ENCODE data around the gene ZFPM1. TPM values are rescaled to one million over a fixed set of nuclear protein-coding genes. Genes with fewer than 3 reads are reported as not detected.

The ZFPM1 gene
- polyA plus RNA-seq, 2 donors, result 0.98 to 2.6 TPM

DNA sequence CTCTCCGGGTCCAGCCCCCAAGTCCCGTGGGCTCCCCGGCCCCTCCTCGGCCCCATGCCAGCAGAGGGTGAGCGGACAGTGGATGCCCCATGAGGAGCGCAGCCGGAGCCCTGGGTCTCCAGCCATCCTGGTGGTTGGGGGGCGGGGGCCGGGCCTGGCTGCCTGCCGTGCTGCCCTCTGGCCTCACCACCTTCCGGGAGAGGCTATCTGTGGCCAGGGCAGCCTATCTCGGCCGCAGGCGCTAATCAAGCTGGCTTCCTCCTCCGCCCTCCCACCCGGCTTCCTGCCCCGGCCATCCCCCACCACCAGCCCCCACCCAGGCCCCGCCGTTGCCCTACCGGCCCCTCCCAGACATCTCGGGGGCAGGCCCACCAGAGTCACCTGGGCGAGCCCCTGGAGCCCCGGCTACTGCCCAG is 46.8 kb downstream of the ZFPM1 start:
- H3K27ac ChIP-seq (ENCODE audit: low read depth in 2 of 2, low read length in 1 of 2), result no peak overlapping the region
- H3K4me3 ChIP-seq (ENCODE audit: low read depth in 1 of 2, low read length in 2 of 2), result no peak overlapping the region
- H3K36me3 ChIP-seq (ENCODE audit: control insufficient read depth in 2 of 2, insufficient read depth in 2 of 2, low read length in 1 of 2), result no peaks in the 10 kb centered on the region
- WGBS, 2 donors, result 33 to 68% methylated on average over 10 to 23 of the region's 23 CpGs
- peaks cover 0 to 3% of the 10 kb centered on the region in 2 donors for H3K9me3 ChIP-seq (ENCODE audit: control insufficient read depth in 2 of 2, insufficient read depth in 1 of 2, low read depth in 1 of 2, low read length in 1 of 2)
- no peaks in the 10 kb centered on the region for H3K27me3 ChIP-seq (ENCODE audit: control insufficient read depth in 1 of 2, insufficient read depth in 2 of 2, low read length in 2 of 2)
- H3K4me1 ChIP-seq (ENCODE audit: control insufficient read depth in 2 of 2, insufficient read depth in 2 of 2, low read length in 1 of 2), result no peaks in the 10 kb centered on the region

DNA sequence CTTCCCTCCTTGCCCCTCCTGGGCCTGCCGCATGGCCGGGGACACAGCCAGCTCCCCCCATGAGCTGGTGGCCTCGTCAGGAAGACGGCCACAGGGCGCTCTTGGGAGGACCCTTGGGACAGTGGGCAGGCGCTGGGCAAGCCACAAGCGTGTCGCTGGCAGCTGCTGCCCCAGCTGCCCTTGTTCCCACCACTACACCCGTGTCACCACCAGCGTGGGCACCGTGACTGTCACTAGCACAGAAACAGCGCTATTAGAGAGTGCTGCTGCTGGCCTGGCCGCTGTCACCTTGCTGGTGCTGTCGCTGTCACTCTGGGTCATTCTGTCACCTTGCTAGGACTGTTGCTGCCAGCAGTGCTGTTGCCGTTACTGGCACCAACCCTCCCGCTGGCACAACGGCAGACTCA is 47.2 kb downstream of the ZFPM1 start:
- 58 to 79% methylated on average over 17 of the region's 17 CpGs for WGBS, 2 donors
- peaks cover 0 to 2% of the 10 kb centered on the region in 2 donors for H3K4me1 ChIP-seq (ENCODE audit: control insufficient read depth in 2 of 2, insufficient read depth in 2 of 2, low read length in 1 of 2)
- H3K9me3 ChIP-seq (ENCODE audit: control insufficient read depth in 2 of 2, insufficient read depth in 1 of 2, low read depth in 1 of 2, low read length in 1 of 2), result peaks cover 0 to 3% of the 10 kb centered on the region in 2 donors
- no peak overlapping the region for H3K27ac ChIP-seq (ENCODE audit: low read depth in 2 of 2, low read length in 1 of 2)
- H3K36me3 ChIP-seq (ENCODE audit: control insufficient read depth in 2 of 2, insufficient read depth in 2 of 2, low read length in 1 of 2), result no peaks in the 10 kb centered on the region
- no peaks in the 10 kb centered on the region for H3K27me3 ChIP-seq (ENCODE audit: control insufficient read depth in 1 of 2, insufficient read depth in 2 of 2, low read length in 2 of 2)
- no peak overlapping the region for H3K4me3 ChIP-seq (ENCODE audit: low read depth in 1 of 2, low read length in 2 of 2)

DNA sequence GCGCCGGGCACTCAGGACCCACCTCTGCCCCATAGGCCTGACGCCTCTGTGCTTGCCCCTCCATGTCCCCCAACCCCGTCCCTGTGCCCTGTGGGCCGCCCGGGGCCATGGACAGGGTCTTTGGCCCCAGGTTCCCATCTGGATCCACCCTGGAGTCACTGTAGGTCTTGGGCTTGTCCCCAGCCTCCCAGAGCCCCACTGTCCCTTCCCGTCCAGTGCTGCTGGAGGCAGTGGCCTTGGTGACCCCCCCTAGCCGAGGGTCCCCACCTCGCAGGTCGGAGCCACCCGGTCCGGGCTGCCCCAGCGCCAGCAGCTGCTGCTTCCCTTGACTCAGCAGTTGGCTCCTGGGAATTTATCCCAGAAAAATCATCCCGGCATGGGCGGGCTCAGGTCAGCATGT is 49.3 kb downstream of the ZFPM1 start:
- H3K36me3 ChIP-seq (ENCODE audit: control insufficient read depth in 2 of 2, insufficient read depth in 2 of 2, low read length in 1 of 2), result no peaks in the 10 kb centered on the region
- 81 to 90% methylated on average over 15 of the region's 15 CpGs for WGBS, 2 donors
- H3K9me3 ChIP-seq (ENCODE audit: control insufficient read depth in 2 of 2, insufficient read depth in 1 of 2, low read depth in 1 of 2, low read length in 1 of 2), result peaks cover 0 to 3% of the 10 kb centered on the region in 2 donors
- no peak overlapping the region for H3K27ac ChIP-seq (ENCODE audit: low read depth in 2 of 2, low read length in 1 of 2)
- H3K27me3 ChIP-seq (ENCODE audit: control insufficient read depth in 1 of 2, insufficient read depth in 2 of 2, low read length in 2 of 2), result no peaks in the 10 kb centered on the region
- H3K4me3 ChIP-seq (ENCODE audit: low read depth in 1 of 2, low read length in 2 of 2), result no peak overlapping the region
- H3K4me1 ChIP-seq (ENCODE audit: control insufficient read depth in 2 of 2, insufficient read depth in 2 of 2, low read length in 1 of 2), result peaks cover 0 to 4% of the 10 kb centered on the region in 2 donors

DNA sequence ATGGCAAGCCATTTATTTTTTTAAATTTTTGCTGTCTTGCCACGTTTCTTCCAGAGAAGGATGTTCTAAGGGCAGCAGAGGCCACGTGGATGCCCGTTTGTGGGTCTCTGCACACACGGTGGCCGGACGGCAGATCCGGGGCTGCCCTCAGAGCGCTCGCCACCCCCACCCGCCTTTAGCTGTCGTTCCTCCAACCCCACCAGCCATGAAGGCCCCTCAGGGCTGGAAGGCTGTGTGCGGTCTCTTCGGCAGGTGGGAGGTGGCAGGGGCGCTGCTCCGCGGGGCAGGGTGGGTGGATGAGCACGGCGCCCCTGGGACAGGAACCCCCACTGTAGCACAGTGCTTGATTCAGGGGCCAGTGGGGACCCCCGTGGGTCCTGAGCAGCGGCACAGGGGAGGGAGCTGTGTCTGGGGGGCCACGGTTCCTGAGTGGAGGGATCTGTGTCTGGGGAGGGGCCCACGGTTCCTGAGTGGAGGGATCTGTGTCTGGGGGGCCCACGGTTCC is 49.7 kb downstream of the ZFPM1 start:
- Histone ChIP-seq H3K36me3 (ENCODE audit: control insufficient read depth in 2 of 2, insufficient read depth in 2 of 2, low read length in 1 of 2) (no peaks in the 10 kb centered on the region), H3K27ac (ENCODE audit: low read depth in 2 of 2, low read length in 1 of 2) (no peak overlapping the region), H3K27me3 (ENCODE audit: control insufficient read depth in 1 of 2, insufficient read depth in 2 of 2, low read length in 2 of 2) (no peaks in the 10 kb centered on the region), H3K9me3 (ENCODE audit: control insufficient read depth in 2 of 2, insufficient read depth in 1 of 2, low read depth in 1 of 2, low read length in 1 of 2) (peaks cover 0 to 3% of the 10 kb centered on the region in 2 donors), H3K4me1 (ENCODE audit: control insufficient read depth in 2 of 2, insufficient read depth in 2 of 2, low read length in 1 of 2) (peaks cover 0 to 7% of the 10 kb centered on the region in 2 donors), H3K4me3 (ENCODE audit: low read depth in 1 of 2, low read length in 2 of 2) (no peak overlapping the region)
- whole genome bisulfite sequencing, 2 donors, result 84 to 88% methylated on average over 23 of the region's 23 CpGs

DNA sequence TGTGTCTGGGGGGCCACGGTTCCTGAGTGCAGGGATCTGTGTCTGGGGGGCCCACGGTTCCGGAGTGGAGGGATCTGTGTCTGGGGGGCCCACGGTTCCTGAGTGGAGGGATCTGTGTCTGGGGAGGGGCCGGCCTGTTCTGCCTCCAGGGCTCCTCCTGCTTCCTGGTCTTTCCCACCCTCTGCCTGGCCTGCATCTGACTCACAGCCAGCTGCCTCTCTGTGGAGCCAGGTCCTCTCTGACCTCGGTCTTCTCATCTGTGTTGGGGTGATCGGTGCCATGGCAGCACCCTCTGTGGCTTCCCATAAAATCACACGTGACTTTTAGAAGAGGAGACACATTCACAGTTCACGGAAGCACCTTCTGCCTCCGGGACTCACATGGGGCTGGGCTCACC is 50.3 kb downstream of the ZFPM1 start:
- H3K27ac ChIP-seq (ENCODE audit: low read depth in 2 of 2, low read length in 1 of 2), result no peak overlapping the region
- H3K9me3 ChIP-seq (ENCODE audit: control insufficient read depth in 2 of 2, insufficient read depth in 1 of 2, low read depth in 1 of 2, low read length in 1 of 2), result peaks cover 0 to 3% of the 10 kb centered on the region in 2 donors
- WGBS, 2 donors, result 80 to 84% methylated on average over 10 of the region's 10 CpGs
- H3K4me3 ChIP-seq (ENCODE audit: low read depth in 1 of 2, low read length in 2 of 2), result no peak overlapping the region
- no peaks in the 10 kb centered on the region for H3K27me3 ChIP-seq (ENCODE audit: control insufficient read depth in 1 of 2, insufficient read depth in 2 of 2, low read length in 2 of 2)
- no peaks in the 10 kb centered on the region for H3K36me3 ChIP-seq (ENCODE audit: control insufficient read depth in 2 of 2, insufficient read depth in 2 of 2, low read length in 1 of 2)
- H3K4me1 ChIP-seq (ENCODE audit: control insufficient read depth in 2 of 2, insufficient read depth in 2 of 2, low read length in 1 of 2), result peaks cover 0 to 7% of the 10 kb centered on the region in 2 donors

DNA sequence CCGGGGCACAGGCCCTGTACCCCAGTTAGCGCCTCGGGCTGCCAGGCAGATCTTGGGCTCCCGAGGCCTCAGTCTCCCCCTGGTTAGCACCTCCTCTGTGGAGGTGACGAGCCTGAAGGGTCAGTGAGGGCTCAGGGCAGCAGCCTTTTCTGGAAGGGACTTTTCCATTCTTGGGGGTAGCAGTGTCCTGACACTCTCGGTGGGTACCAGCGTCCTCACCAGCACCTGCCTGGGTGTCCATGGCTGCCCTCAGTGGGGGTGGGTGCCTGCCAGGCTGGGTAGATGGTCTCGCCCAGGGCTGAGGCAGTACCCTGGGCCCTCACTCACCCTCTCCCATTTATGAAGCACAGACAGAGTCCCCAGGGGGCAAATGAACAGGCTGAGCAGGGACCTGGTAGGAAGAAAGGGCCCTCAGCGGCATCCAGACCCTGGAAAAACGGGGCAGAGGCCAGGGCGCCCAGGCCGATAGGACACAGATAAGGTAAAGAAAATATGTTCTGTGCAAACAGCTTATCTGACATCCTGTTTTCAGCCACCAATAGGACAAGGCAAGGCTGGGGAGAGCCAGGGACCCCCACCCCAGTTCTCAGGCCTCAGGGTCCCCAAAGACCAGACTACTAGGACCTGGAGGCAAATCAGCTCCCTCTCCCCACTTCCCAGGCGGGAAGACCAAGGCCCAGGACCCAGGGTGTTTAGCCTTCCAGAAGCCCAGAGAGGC is 50.9 kb downstream of the ZFPM1 start:
- no peak overlapping the region for H3K4me3 ChIP-seq (ENCODE audit: low read depth in 1 of 2, low read length in 2 of 2)
- peaks cover 0 to 3% of the 10 kb centered on the region in 2 donors for H3K9me3 ChIP-seq (ENCODE audit: control insufficient read depth in 2 of 2, insufficient read depth in 1 of 2, low read depth in 1 of 2, low read length in 1 of 2)
- no peak overlapping the region for H3K27ac ChIP-seq (ENCODE audit: low read depth in 2 of 2, low read length in 1 of 2)
- 77 to 94% methylated on average over 13 of the region's 13 CpGs for WGBS, 2 donors
- H3K36me3 ChIP-seq (ENCODE audit: control insufficient read depth in 2 of 2, insufficient read depth in 2 of 2, low read length in 1 of 2), result no peaks in the 10 kb centered on the region
- no peaks in the 10 kb centered on the region for H3K27me3 ChIP-seq (ENCODE audit: control insufficient read depth in 1 of 2, insufficient read depth in 2 of 2, low read length in 2 of 2)
- H3K4me1 ChIP-seq (ENCODE audit: control insufficient read depth in 2 of 2, insufficient read depth in 2 of 2, low read length in 1 of 2), result peaks cover 0 to 9% of the 10 kb centered on the region in 2 donors

DNA sequence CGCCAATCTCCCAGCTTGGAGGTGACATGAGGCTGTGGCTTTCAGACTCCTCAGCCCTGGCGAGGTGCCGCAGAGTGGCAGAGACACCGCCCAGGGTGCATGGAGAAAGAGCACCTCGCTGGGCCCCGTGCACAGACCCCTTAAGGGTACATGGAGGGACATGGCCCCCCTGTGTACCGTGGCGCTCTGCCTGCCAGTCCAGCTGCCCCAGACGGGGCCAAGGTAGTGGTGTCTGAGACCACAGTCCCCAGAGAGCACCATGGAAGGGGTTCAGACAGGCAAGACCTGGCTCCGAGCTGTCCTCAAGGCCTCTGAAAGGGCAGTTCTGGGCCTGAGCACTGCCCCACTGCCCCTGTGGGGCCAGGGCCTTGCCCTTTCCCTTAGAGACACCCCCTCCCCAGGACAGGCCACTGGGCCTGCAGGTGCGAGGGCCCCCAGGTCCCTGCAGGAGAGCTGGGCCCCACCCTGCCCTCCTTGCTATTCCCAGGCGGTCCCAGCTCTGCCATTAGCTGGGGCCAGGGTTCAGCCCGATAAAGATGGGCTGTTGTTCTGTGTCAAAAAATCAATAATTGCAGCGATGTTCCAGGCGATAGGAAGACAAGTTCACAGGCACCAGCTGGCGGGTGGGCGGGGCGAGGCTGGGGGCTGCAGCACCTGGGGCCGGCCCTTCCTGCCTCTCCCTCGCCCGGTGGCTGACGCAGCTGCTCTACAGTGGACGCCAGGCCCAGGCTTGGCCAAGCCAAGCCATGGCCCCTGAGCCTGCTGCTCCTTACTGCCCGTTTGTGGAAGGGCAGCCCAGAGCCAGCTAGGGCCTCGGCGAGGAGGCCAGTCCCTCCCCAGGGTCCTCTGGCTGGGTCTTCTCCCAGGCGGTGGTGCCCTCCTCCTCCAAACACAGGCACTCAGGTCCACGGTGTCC is 51.7 kb downstream of the ZFPM1 start:
- Histone ChIP-seq H3K4me3 (ENCODE audit: low read depth in 1 of 2, low read length in 2 of 2) (no peak overlapping the region), H3K9me3 (ENCODE audit: control insufficient read depth in 2 of 2, insufficient read depth in 1 of 2, low read depth in 1 of 2, low read length in 1 of 2) (peaks cover 0 to 3% of the 10 kb centered on the region in 2 donors), H3K4me1 (ENCODE audit: control insufficient read depth in 2 of 2, insufficient read depth in 2 of 2, low read length in 1 of 2) (peaks cover 2 to 14% of the 10 kb centered on the region in 2 donors), H3K36me3 (ENCODE audit: control insufficient read depth in 2 of 2, insufficient read depth in 2 of 2, low read length in 1 of 2) (no peaks in the 10 kb centered on the region), H3K27me3 (ENCODE audit: control insufficient read depth in 1 of 2, insufficient read depth in 2 of 2, low read length in 2 of 2) (no peaks in the 10 kb centered on the region), H3K27ac (ENCODE audit: low read depth in 2 of 2, low read length in 1 of 2) (no peak overlapping the region)
- 68 to 79% methylated on average over 28 of the region's 28 CpGs for WGBS, 2 donors

DNA sequence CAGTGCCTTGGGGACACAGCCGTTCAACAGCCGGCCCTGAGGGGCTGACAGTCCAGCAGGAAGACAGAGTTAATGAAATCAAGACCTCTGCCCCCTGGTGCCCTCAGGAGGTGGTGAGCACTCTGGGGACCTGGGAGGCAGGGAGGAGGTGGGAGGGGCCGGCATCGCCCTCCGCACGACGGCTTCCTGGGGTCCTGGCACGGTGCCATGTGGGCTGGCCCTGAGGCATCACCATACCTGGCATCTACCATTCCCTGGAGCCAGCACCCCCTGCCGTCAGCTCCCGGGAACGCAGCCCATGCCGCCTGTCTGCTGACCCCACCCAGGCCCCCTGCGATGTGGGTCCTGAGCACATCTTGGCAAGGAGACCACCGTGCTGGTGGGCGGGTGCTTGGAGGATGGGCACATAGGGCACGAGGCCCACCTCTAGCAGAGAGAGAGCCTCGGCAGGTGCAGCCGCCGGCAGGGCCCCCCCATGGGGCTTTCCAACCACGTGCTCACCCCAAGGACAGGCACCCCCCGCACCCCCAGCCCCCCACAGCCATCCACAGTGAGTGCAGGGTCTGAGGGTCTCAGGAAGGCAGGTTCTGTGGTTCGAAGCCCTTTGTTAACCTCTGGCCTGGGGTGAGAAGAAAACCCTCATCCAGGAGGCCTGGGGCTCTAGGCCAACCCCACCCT is 52.5 kb downstream of the ZFPM1 start:
- H3K4me3 ChIP-seq (ENCODE audit: low read depth in 1 of 2, low read length in 2 of 2), result no peak overlapping the region
- H3K4me1 ChIP-seq (ENCODE audit: control insufficient read depth in 2 of 2, insufficient read depth in 2 of 2, low read length in 1 of 2), result peaks cover 4 to 19% of the 10 kb centered on the region in 2 donors

DNA sequence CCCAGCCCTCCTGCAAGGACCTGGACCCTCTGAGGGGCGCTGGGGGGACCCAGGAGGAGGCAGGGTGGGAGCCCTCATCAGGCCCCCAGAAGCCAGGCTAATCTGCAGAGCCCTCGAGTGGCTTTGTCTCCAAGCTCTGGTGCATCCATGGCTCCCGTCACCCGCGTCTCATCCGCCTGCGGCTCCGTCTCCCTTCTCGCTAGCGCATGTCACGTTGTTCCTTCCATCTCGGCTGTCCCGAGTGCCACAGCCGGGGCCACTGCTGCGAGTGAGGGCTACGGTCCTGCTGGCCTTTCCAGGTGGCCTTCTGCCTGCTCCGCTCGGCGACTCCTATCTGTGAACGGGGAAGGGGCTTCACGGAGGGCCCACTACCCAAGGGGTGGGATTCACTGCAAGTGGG is 53.6 kb downstream of the ZFPM1 start:
- H3K9me3 ChIP-seq (ENCODE audit: control insufficient read depth in 2 of 2, insufficient read depth in 1 of 2, low read depth in 1 of 2, low read length in 1 of 2), result peaks cover 0 to 3% of the 10 kb centered on the region in 2 donors
- H3K36me3 ChIP-seq (ENCODE audit: control insufficient read depth in 2 of 2, insufficient read depth in 2 of 2, low read length in 1 of 2), result no peaks in the 10 kb centered on the region
- peaks cover 4 to 19% of the 10 kb centered on the region in 2 donors for H3K4me1 ChIP-seq (ENCODE audit: control insufficient read depth in 2 of 2, insufficient read depth in 2 of 2, low read length in 1 of 2)
- H3K27ac ChIP-seq (ENCODE audit: low read depth in 2 of 2, low read length in 1 of 2), result no peak overlapping the region
- no peak overlapping the region for H3K4me3 ChIP-seq (ENCODE audit: low read depth in 1 of 2, low read length in 2 of 2)
- 88 to 96% methylated on average over 21 of the region's 21 CpGs for WGBS, 2 donors
- H3K27me3 ChIP-seq (ENCODE audit: control insufficient read depth in 1 of 2, insufficient read depth in 2 of 2, low read length in 2 of 2), result no peaks in the 10 kb centered on the region

More for the DNA sequence above, 52.5 kb downstream of the ZFPM1 start:
- Histone ChIP-seq H3K9me3 (ENCODE audit: control insufficient read depth in 2 of 2, insufficient read depth in 1 of 2, low read depth in 1 of 2, low read length in 1 of 2) (peaks cover 0 to 3% of the 10 kb centered on the region in 2 donors), H3K27me3 (ENCODE audit: control insufficient read depth in 1 of 2, insufficient read depth in 2 of 2, low read length in 2 of 2) (no peaks in the 10 kb centered on the region), H3K27ac (ENCODE audit: low read depth in 2 of 2, low read length in 1 of 2) (no peak overlapping the region), H3K36me3 (ENCODE audit: control insufficient read depth in 2 of 2, insufficient read depth in 2 of 2, low read length in 1 of 2) (no peaks in the 10 kb centered on the region)
- WGBS, 2 donors, result 46 to 54% methylated on average over 20 to 22 of the region's 22 CpGs

Data from esophagus (tissue), 2 donors.